ENCODE measurements around the gene CFAP58.

The CFAP58 gene

GRCh38 chr10:104323085-104323484, 30.5 kb upstream of the CFAP58 start:
- no peak for FAIRE-seq

- no peak for FAIRE-seq
These were observed 29.9 kb upstream of the CFAP58 start for GRCh38 chr10:104323760-104324201.

GRCh38 chr10:104324221-104324686, 29.4 kb upstream of the CFAP58 start:
- no peak for FAIRE-seq

GRCh38 chr10:104324931-104325330, 28.7 kb upstream of the CFAP58 start:
- no peak for FAIRE-seq

- no peak for FAIRE-seq
These were observed 27.9 kb upstream of the CFAP58 start for GRCh38 chr10:104325436-104326435.

GRCh38 chr10:104326991-104327610, 26.5 kb upstream of the CFAP58 start:
- FAIRE-seq: no peak

- FAIRE-seq: no peak
These were observed 25.6 kb upstream of the CFAP58 start for GRCh38 chr10:104327745-104328645.

- no peak for FAIRE-seq
These were observed 25.1 kb upstream of the CFAP58 start for GRCh38 chr10:104328646-104328895.

- no peak for FAIRE-seq
These were observed 24.5 kb upstream of the CFAP58 start for GRCh38 chr10:104328896-104329710.

GRCh38 chr10:104329735-104330134, 23.9 kb upstream of the CFAP58 start:
- no peak for FAIRE-seq

- no peak for FAIRE-seq
These were observed 23.2 kb upstream of the CFAP58 start for GRCh38 chr10:104330168-104331110.

- FAIRE-seq: no peak
These were observed 22.3 kb upstream of the CFAP58 start for GRCh38 chr10:104331208-104331838.

- no peak for FAIRE-seq
These were observed 21.2 kb upstream of the CFAP58 start for GRCh38 chr10:104332243-104333031.

- FAIRE-seq: no peak
These were observed 20.5 kb upstream of the CFAP58 start for GRCh38 chr10:104333032-104333727.

GRCh38 chr10:104333728-104334373, 19.8 kb upstream of the CFAP58 start:
- no peak for FAIRE-seq

GRCh38 chr10:104334561-104334960, 19.1 kb upstream of the CFAP58 start:
- no peak for FAIRE-seq

- no peak for FAIRE-seq
These were observed 18.5 kb upstream of the CFAP58 start for GRCh38 chr10:104334965-104335650.
